OCI-LY1 (cell line): ENCODE results near the gene ZSCAN2.
"Not testable (repeated sequence)": the region's sequence is repeated elsewhere in the genome, so short reads cannot be mapped to it uniquely, and the experiment has no call there.

Experiments used
- H2AFZ ChIP-seq: fragments of 200-600 bp; sonication (generic), shearing (Covaris generic); 2 replicates; pipeline ENCODE4 v1.6.0; 2014; ENCODE audit warnings: antibody characterized with exemption, mild to moderate bottlenecking, low read length
- H3F3A ChIP-seq: fragments of 200-600 bp; sonication (generic), shearing (Covaris generic); 2 replicates; pipeline ENCODE4 v1.6.0; 2014; ENCODE audit warnings: mild to moderate bottlenecking, antibody characterized with exemption, low read length, moderate library complexity; ENCODE audit not compliant: insufficient read depth
- H3K27ac ChIP-seq: fragments of 200-600 bp; sonication (generic); 2 replicates; pipeline ENCODE4 v1.5.1; 2014; ENCODE audit warnings: low read length, mixed run types, mild to moderate bottlenecking, low read depth; ENCODE audit not compliant: poor library complexity, severe bottlenecking
- H3K27me3 ChIP-seq: fragments of 200-600 bp; sonication (generic); 2 replicates; pipeline ENCODE4 v1.6.0; 2014; ENCODE audit warnings: antibody characterized with exemption, mild to moderate bottlenecking, low read length, moderate library complexity; ENCODE audit not compliant: insufficient read depth
- H3K36me3 ChIP-seq: fragments of 200-600 bp; sonication (generic); 2 replicates; pipeline ENCODE4 v1.6.1; 2014; ENCODE audit warnings: mild to moderate bottlenecking, antibody characterized with exemption, low read length, moderate library complexity, mixed read lengths; ENCODE audit not compliant: insufficient read depth
- H3K4me1 ChIP-seq: fragments of 200-600 bp; sonication (generic); 2 replicates; pipeline ENCODE4 v1.5.1; 2014; ENCODE audit warnings: mild to moderate bottlenecking, low read length, moderate library complexity; ENCODE audit not compliant: insufficient read depth, severe bottlenecking
- H3K4me2 ChIP-seq: fragments of 200-600 bp; sonication (generic), shearing (Covaris generic); 2 replicates; pipeline ENCODE4 v1.6.1; 2014; ENCODE audit warnings: low read length
- H3K4me3 ChIP-seq: fragments of 200-600 bp; sonication (generic); 2 replicates; pipeline ENCODE4 v1.5.1; 2014; ENCODE audit warnings: low read length, low read depth, mild to moderate bottlenecking, mixed read lengths; ENCODE audit not compliant: poor library complexity, severe bottlenecking
- H3K79me2 ChIP-seq: fragments of 200-600 bp; shearing (Covaris generic); 2 replicates; pipeline ENCODE4 v1.6.1; 2016; ENCODE audit warnings: mixed run types, low read length, mixed read lengths; ENCODE audit not compliant: insufficient read depth
- H3K9ac ChIP-seq: fragments of 200-600 bp; sonication (generic), shearing (Covaris generic); 2 replicates; pipeline ENCODE4 v1.6.1; 2014; ENCODE audit warnings: mild to moderate bottlenecking, low read length, mixed read lengths
- H3K9me2 ChIP-seq: fragments of 200-600 bp; sonication (generic), shearing (Covaris generic); 2 replicates; pipeline ENCODE4 v1.6.1; 2014; ENCODE audit warnings: low read depth, mild to moderate bottlenecking, low read length, mixed read lengths
- H3K9me3 ChIP-seq: fragments of 200-600 bp; shearing (Covaris generic); 2 replicates; pipeline ENCODE4 v1.6.1; 2014; ENCODE audit warnings: low read length, mixed read lengths
- H4K20me1 ChIP-seq: fragments of 200-600 bp; sonication (generic), shearing (Covaris generic); 2 replicates; pipeline ENCODE4 v1.6.0; 2016; ENCODE audit warnings: mild to moderate bottlenecking, low read length; ENCODE audit not compliant: insufficient read depth
- EZH2 ChIP-seq: fragments of 200-600 bp; sonication (generic), shearing (Covaris generic); IDR thresholded peaks from 2 replicates; pipeline ENCODE4 v1.8.0; 2017; ENCODE audit warnings: borderline replicate concordance, mixed run types, mild to moderate bottlenecking, antibody characterized with exemption, low read length, moderate library complexity, mixed read lengths
- TF ChIP-seq, protein P1 (sequence below): fragments of 200-600 bp; sonication (generic), shearing (Covaris generic); IDR thresholded peaks from 2 replicates; pipeline ENCODE4 v1.5.1; 2017; ENCODE audit warnings: mild to moderate bottlenecking, antibody characterized with exemption, low read length, moderate library complexity, mixed read lengths

Gene ZSCAN2

GRCh38 chr15:84570164-84570735 is 30.6 kb upstream of the ZSCAN2 start:
- Histone ChIP-seq H3K9me3 (no peaks in the 10 kb centered on the region), H3K4me1 (peaks cover 6% of the 10 kb centered on the region), H3K9ac (peak overlapping the region; percentile 97), H3K4me3 (peak overlapping the region; percentile 96), H3K4me2 (peak overlapping the region; percentile 92), H2AFZ (peak overlapping the region; percentile 93), H3K9me2 (no peaks in the 10 kb centered on the region), H3K27me3 (no peaks in the 10 kb centered on the region), H4K20me1 (no peaks in the 10 kb centered on the region), H3K79me2 (no peaks in the 10 kb centered on the region), H3K27ac (no peak overlapping the region), H3K36me3 (no peaks in the 10 kb centered on the region), H3F3A (no peaks in the 10 kb centered on the region; the same call in 1 of the 2 replicates)
- TF ChIP-seq, protein P1, sequence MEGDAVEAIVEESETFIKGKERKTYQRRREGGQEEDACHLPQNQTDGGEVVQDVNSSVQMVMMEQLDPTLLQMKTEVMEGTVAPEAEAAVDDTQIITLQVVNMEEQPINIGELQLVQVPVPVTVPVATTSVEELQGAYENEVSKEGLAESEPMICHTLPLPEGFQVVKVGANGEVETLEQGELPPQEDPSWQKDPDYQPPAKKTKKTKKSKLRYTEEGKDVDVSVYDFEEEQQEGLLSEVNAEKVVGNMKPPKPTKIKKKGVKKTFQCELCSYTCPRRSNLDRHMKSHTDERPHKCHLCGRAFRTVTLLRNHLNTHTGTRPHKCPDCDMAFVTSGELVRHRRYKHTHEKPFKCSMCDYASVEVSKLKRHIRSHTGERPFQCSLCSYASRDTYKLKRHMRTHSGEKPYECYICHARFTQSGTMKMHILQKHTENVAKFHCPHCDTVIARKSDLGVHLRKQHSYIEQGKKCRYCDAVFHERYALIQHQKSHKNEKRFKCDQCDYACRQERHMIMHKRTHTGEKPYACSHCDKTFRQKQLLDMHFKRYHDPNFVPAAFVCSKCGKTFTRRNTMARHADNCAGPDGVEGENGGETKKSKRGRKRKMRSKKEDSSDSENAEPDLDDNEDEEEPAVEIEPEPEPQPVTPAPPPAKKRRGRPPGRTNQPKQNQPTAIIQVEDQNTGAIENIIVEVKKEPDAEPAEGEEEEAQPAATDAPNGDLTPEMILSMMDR: no peak
- no peak for TF ChIP-seq EZH2

GRCh38 chr15:84572231-84572630 is 28.6 kb upstream of the ZSCAN2 start:
- peaks cover 6% of the 10 kb centered on the region for H3K4me1 ChIP-seq
- no peak overlapping the region for H3K4me2 ChIP-seq
- H4K20me1 ChIP-seq: no peaks in the 10 kb centered on the region
- H3K27me3 ChIP-seq: no peaks in the 10 kb centered on the region
- no peaks in the 10 kb centered on the region for H3K36me3 ChIP-seq
- no peak overlapping the region for H3K4me3 ChIP-seq
- TF ChIP-seq, protein P1: no peak
- TF ChIP-seq EZH2: no peak
- no peaks in the 10 kb centered on the region for H3K79me2 ChIP-seq
- no peak overlapping the region for H3K9ac ChIP-seq
- H3K27ac ChIP-seq: no peak overlapping the region
- H2AFZ ChIP-seq: no peak overlapping the region
- H3K9me3 ChIP-seq: no peaks in the 10 kb centered on the region
- no peaks in the 10 kb centered on the region for H3K9me2 ChIP-seq
- no peaks in the 10 kb centered on the region; the same call in 1 of the 2 replicates for H3F3A ChIP-seq

DNA sequence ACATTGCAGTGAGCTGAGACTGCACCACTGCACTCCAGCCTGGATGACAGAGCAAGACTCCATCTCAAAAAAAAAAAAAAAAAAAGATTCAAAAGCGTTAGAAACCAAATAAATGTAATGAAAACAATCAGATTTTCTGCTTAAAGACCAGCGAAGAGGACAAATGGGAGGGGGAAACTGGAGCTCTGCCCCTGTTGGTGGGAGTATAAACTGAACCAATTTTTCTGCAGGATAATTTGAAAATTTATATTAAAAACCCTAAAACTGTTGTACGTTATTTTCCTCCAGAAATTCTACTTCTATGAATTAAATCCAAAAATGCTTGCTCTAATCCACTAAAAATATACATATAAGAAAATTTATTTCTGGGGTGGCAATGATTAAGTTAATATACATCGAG is 25.3 kb upstream of the ZSCAN2 start:
- H4K20me1 ChIP-seq: no peaks in the 10 kb centered on the region
- no peaks in the 10 kb centered on the region for H3K36me3 ChIP-seq
- H3K4me2 ChIP-seq: no peak overlapping the region
- no peak overlapping the region for H3K4me3 ChIP-seq
- H3K79me2 ChIP-seq: no peaks in the 10 kb centered on the region
- no peaks in the 10 kb centered on the region for H3K4me1 ChIP-seq
- no peaks in the 10 kb centered on the region; the same call in 1 of the 2 replicates for H3F3A ChIP-seq
- no peaks in the 10 kb centered on the region for H3K27me3 ChIP-seq
- no peak overlapping the region for H3K9ac ChIP-seq
- TF ChIP-seq EZH2: no peak
- TF ChIP-seq, protein P1: no peak
- no peaks in the 10 kb centered on the region for H3K9me2 ChIP-seq
- no peaks in the 10 kb centered on the region for H3K9me3 ChIP-seq
- no peak overlapping the region for H3K27ac ChIP-seq
- no peak overlapping the region for H2AFZ ChIP-seq

DNA sequence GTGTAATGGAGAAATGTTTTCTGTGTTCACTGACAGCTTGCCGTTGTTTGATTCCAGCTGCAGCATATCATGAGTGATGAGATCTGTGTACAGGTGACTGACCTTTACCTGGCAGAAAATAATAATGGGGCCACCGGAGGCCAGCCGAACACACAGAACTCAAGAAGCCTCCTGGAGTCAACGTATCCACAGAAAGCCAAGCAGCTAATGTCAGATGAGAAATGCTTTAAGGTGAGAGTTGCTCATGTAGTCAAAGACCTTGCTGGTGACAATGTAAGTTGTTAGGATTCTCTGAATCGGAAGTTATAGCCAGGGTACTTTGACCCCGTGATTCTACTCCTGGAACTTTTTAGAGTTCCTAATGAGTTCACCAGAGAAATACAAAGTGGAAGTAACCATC is 22.9 kb upstream of the ZSCAN2 start:
- not testable (repeated sequence) for H3K27ac ChIP-seq, H3K36me3 ChIP-seq, H3K9me3 ChIP-seq, H3K27me3 ChIP-seq, H3F3A ChIP-seq, H3K9me2 ChIP-seq, H3K9ac ChIP-seq, H4K20me1 ChIP-seq, H3K79me2 ChIP-seq, H2AFZ ChIP-seq, H3K4me1 ChIP-seq, H3K4me3 ChIP-seq, H3K4me2 ChIP-seq

GRCh38 chr15:84579261-84579721 is 21.5 kb upstream of the ZSCAN2 start:
- H3K27ac ChIP-seq, H3F3A ChIP-seq, H3K79me2 ChIP-seq, H3K4me3 ChIP-seq, H2AFZ ChIP-seq, H4K20me1 ChIP-seq, H3K9ac ChIP-seq, H3K9me3 ChIP-seq, H3K36me3 ChIP-seq, H3K27me3 ChIP-seq, H3K4me2 ChIP-seq, H3K4me1 ChIP-seq, H3K9me2 ChIP-seq: not testable (repeated sequence)
